OCI-LY1 (cell line): ENCODE data around the gene HDAC8.

ENCODE experiments used
- EZH2 ChIP-seq: fragments of 200-600 bp; sonication (generic), shearing (Covaris generic); IDR thresholded peaks from 2 replicates; pipeline ENCODE4 v1.8.0; 2017; ENCODE audit warnings: borderline replicate concordance, mixed run types, mild to moderate bottlenecking, antibody characterized with exemption, low read length, moderate library complexity, mixed read lengths
- TF ChIP-seq, protein P1 (sequence below): fragments of 200-600 bp; sonication (generic), shearing (Covaris generic); IDR thresholded peaks from 2 replicates; pipeline ENCODE4 v1.5.1; 2017; ENCODE audit warnings: mild to moderate bottlenecking, antibody characterized with exemption, low read length, moderate library complexity, mixed read lengths

GRCh38 chrX:72621625-72622485 lies 49.2 kb upstream of the HDAC8 start:
- TF ChIP-seq, protein P1, sequence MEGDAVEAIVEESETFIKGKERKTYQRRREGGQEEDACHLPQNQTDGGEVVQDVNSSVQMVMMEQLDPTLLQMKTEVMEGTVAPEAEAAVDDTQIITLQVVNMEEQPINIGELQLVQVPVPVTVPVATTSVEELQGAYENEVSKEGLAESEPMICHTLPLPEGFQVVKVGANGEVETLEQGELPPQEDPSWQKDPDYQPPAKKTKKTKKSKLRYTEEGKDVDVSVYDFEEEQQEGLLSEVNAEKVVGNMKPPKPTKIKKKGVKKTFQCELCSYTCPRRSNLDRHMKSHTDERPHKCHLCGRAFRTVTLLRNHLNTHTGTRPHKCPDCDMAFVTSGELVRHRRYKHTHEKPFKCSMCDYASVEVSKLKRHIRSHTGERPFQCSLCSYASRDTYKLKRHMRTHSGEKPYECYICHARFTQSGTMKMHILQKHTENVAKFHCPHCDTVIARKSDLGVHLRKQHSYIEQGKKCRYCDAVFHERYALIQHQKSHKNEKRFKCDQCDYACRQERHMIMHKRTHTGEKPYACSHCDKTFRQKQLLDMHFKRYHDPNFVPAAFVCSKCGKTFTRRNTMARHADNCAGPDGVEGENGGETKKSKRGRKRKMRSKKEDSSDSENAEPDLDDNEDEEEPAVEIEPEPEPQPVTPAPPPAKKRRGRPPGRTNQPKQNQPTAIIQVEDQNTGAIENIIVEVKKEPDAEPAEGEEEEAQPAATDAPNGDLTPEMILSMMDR: no peak
- no peak for TF ChIP-seq EZH2
